ENCODE data around the gene CLOCK.

DNA sequence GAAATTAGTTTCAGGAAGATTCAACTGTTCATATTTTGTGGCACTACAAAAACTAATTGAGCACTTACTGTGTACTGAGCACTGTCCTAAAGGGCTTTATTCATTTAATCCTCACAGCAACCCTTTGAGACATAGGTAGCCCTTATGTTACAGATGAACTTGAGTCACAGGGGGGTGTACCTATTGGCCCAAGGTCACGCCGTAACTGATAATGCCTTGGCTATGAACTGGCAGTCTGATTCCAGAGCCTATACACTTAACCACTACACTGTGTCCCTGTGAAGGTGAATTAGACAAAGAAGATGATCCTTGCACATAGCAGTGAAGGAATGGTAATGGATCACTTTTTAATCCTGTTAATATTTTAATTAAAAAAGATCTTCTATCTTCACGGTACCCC is 138.9 kb downstream of the CLOCK start:
- TF ChIP-seq, protein P1, sequence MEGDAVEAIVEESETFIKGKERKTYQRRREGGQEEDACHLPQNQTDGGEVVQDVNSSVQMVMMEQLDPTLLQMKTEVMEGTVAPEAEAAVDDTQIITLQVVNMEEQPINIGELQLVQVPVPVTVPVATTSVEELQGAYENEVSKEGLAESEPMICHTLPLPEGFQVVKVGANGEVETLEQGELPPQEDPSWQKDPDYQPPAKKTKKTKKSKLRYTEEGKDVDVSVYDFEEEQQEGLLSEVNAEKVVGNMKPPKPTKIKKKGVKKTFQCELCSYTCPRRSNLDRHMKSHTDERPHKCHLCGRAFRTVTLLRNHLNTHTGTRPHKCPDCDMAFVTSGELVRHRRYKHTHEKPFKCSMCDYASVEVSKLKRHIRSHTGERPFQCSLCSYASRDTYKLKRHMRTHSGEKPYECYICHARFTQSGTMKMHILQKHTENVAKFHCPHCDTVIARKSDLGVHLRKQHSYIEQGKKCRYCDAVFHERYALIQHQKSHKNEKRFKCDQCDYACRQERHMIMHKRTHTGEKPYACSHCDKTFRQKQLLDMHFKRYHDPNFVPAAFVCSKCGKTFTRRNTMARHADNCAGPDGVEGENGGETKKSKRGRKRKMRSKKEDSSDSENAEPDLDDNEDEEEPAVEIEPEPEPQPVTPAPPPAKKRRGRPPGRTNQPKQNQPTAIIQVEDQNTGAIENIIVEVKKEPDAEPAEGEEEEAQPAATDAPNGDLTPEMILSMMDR (tag by site-specific recombination; IDR thresholded peaks at IDR 0.05), result no peak
- no peak for TF ChIP-seq YY1 (tag by site-specific recombination; IDR thresholded peaks at IDR 0.05)
- no peak for TF ChIP-seq ZNF266 (tag by site-specific recombination; IDR thresholded peaks at IDR 0.05; ENCODE audit: low read depth)
- TF ChIP-seq ZNF530 (tag by site-specific recombination; IDR thresholded peaks at IDR 0.05; ENCODE audit: low read depth), result no peak
- no peak for TF ChIP-seq ZNF24 (tag by site-specific recombination; IDR thresholded peaks at IDR 0.05)

Data from HEK293 (cell line).